Right atrium auricular region (tissue), 2 donors: Measurements from ENCODE around the gene SYNM. TPM values are rescaled to one million over a fixed set of nuclear protein-coding genes. Genes with fewer than 3 reads are reported as not detected.

ENCODE experiments used
- DNase-seq: peaks from one replicate; pipeline ENCODE4 v3.0.0-alpha.2; 2019; ENCODE audit warnings: low spot score
- H3K27ac ChIP-seq, 2 donors: fragments of 200-600 bp; sonication (generic); 1 replicate in 1 of 2; 2 replicates in 1 of 2; pipeline ENCODE4 v1.5.1; 2016 to 2019
- H3K27me3 ChIP-seq, 2 donors: fragments of 200-600 bp; sonication (generic); one replicate each; pipeline versions ENCODE4 v1.5.1 to v1.6.0; 2017 to 2019
- H3K36me3 ChIP-seq: fragments of 200-600 bp; sonication (generic); one replicate; pipeline ENCODE4 v1.5.1; 2016
- H3K4me1 ChIP-seq, 2 donors: fragments of 200-600 bp; sonication (generic); one replicate each; pipeline versions ENCODE4 v1.5.1 to v1.6.0; 2017 to 2019
- H3K4me3 ChIP-seq, 2 donors: fragments of 200-600 bp; sonication (generic); 1 replicate in 1 of 2; 2 replicates in 1 of 2; pipeline ENCODE4 v1.5.1; 2017 to 2019; ENCODE audit warnings: mild to moderate bottlenecking in 1 of 2, moderate library complexity in 1 of 2
- H3K9me3 ChIP-seq, 2 donors: fragments of 200-600 bp; sonication (generic); one replicate each; pipeline ENCODE4 v1.5.1; 2019
- total RNA-seq, 2 donors: library from RNA; depleted of rRNA; stranded (reverse); fragments of >200 nt; gene quantifications; one replicate each; pipeline ENCODE4 v1.1.0, GENCODE V29; 2016
- TF ChIP-seq, protein P1 (sequence below), 2 donors: fragments of 200-600 bp; sonication (generic); IDR thresholded peaks; one replicate each; pipeline ENCODE4 v1.5.1; 2019; ENCODE audit warnings: antibody characterized with exemption in 2 of 2

Gene SYNM
- total RNA-seq, 2 donors from 2014 or later, result 211 to 258 TPM

DNA sequence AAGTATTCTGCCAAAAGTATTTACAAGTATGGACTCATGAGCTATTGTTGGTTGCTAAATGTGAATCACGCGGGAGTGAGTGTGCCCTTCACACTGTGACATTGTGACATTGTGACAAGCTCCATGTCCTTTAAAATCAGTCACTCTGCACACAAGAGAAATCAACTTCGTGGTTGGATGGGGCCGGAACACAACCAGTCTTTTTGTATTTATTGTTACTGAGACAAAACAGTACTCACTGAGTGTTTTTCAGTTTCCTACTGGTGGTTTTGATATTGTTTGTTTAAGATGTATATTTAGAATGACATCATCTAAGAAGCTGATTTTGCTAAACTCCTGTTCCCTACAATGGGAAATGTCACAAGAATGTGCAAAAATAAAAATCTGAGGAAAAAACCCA lies 30.3 kb downstream of the SYNM start:
- H3K27ac ChIP-seq, result peak overlapping the region; percentile 52 to 70
- H3K9me3 ChIP-seq, result no peaks in the 10 kb centered on the region
- no peak overlapping the region for H3K4me3 ChIP-seq
- H3K27me3 ChIP-seq, result no peaks in the 10 kb centered on the region
- peaks cover 81% of the 10 kb centered on the region for H3K36me3 ChIP-seq
- peaks cover 0 to 41% of the 10 kb centered on the region in 2 donors for H3K4me1 ChIP-seq
- DNase-seq, result no peak
- TF ChIP-seq, protein P1, sequence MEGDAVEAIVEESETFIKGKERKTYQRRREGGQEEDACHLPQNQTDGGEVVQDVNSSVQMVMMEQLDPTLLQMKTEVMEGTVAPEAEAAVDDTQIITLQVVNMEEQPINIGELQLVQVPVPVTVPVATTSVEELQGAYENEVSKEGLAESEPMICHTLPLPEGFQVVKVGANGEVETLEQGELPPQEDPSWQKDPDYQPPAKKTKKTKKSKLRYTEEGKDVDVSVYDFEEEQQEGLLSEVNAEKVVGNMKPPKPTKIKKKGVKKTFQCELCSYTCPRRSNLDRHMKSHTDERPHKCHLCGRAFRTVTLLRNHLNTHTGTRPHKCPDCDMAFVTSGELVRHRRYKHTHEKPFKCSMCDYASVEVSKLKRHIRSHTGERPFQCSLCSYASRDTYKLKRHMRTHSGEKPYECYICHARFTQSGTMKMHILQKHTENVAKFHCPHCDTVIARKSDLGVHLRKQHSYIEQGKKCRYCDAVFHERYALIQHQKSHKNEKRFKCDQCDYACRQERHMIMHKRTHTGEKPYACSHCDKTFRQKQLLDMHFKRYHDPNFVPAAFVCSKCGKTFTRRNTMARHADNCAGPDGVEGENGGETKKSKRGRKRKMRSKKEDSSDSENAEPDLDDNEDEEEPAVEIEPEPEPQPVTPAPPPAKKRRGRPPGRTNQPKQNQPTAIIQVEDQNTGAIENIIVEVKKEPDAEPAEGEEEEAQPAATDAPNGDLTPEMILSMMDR (IDR thresholded peaks at IDR 0.05), result no peak

DNA sequence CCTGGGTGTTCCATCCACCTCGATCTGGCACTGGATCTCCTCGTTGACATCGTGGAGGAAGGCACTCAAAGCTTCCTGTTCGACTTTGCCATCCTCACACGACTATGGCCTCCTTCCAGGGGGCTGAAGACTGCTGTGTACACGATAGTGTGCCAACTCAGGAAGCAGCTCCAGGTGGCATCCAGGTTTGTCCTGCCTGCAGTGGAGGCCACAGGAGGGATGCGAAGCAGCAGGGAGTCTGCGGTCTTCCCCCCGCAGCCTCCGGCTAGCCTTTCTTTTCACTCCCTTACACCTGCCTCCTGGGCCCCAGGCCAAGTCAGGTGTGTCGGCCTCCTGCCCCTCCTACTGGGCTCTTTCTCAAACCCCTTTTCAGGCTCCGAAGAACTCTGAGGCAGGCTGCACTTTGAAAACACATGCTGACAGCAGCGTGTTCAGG lies 32.2 kb downstream of the SYNM start:
- DNase-seq, result no peak
- no peak overlapping the region for H3K4me3 ChIP-seq
- no peaks in the 10 kb centered on the region for H3K9me3 ChIP-seq
- peak overlapping the region in 1 of 2 donors; percentile 11 for H3K27ac ChIP-seq
- peaks cover 0 to 41% of the 10 kb centered on the region in 2 donors for H3K4me1 ChIP-seq
- TF ChIP-seq, protein P1 (IDR thresholded peaks at IDR 0.05), result no peak
- H3K27me3 ChIP-seq, result no peaks in the 10 kb centered on the region
- H3K36me3 ChIP-seq, result peaks cover 62% of the 10 kb centered on the region

DNA sequence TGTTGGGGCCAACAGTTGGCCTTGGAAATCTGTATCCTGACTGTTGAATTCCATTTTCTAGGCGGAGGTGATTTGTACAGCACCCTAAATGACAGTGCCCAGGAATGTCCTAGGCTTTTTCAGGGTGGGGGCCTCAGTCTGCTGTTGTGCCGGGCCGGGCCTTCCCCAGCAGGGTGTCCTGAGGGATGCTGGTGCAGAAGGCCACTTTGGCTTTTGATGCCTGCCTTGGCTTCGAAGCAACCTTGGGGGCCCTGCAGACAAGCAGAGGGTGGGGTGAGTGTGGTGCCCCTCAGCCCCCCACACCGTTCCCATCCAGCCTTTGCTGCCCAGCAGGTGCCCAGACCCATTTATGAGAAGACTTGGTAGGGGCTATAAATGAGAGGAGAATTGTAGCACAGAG lies 33.0 kb downstream of the SYNM start:
- H3K27ac ChIP-seq, result peak overlapping the region; percentile 4 to 11
- DNase-seq, result no peak
- no peaks in the 10 kb centered on the region for H3K27me3 ChIP-seq
- no peaks in the 10 kb centered on the region for H3K9me3 ChIP-seq
- TF ChIP-seq, protein P1 (IDR thresholded peaks at IDR 0.05), result no peak
- no peak overlapping the region for H3K4me3 ChIP-seq
- H3K4me1 ChIP-seq, result peaks cover 0 to 38% of the 10 kb centered on the region in 2 donors
- peaks cover 54% of the 10 kb centered on the region for H3K36me3 ChIP-seq

DNA sequence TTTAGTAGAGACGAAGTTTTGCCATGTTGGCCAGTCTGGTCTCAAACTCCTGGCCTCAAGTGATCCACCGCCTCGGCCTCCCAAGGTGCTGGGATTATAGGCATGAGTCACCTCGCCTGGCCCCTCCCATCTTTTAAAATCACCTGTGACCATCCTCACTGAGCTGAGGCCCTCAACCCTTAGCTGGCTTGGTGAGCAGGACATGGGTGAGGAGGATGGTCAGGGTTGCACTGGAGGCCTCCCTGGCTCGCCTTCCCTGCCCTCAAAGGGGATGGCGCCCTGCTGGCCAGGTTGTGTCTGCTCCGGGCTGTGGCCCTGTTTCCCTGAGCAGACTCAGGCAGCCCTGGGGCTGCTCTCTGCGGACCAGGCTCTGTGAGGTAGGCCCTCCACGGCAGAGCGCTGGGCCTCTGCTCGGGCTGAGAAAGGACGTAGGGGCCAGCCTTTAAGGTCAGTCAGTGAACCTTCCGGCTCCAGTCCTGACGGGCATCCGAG lies 33.7 kb downstream of the SYNM start:
- no peak overlapping the region for H3K4me3 ChIP-seq
- H3K36me3 ChIP-seq, result peaks cover 48% of the 10 kb centered on the region
- peak overlapping the region; percentile 0 to 37 for H3K27ac ChIP-seq
- H3K4me1 ChIP-seq, result peaks cover 0 to 39% of the 10 kb centered on the region in 2 donors
- no peaks in the 10 kb centered on the region for H3K27me3 ChIP-seq
- H3K9me3 ChIP-seq, result no peaks in the 10 kb centered on the region
- TF ChIP-seq, protein P1 (IDR thresholded peaks at IDR 0.05), result no peak
- DNase-seq, result no peak

DNA sequence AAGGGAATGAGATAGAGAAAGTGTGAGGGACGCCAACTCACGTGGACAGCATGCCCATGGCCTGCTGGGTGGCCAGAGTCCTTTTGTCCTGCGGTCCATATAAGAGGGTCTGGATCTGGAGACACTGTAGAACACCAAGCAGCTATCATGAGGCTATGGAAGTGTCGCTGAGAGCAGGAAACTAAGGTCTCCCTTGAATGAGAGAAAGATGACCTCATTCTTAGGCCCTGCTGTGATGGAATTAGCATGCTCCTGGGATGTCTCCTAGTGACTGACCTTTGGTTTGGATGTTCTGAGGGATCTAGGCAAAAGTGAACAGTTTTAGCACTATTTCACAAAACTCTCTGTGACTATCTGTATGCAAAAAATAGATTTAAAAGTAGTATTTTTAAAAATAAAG lies 34.4 kb downstream of the SYNM start:
- Histone ChIP-seq H3K27ac (peak overlapping the region; percentile 0 to 37), H3K36me3 (peaks cover 40% of the 10 kb centered on the region), H3K9me3 (no peaks in the 10 kb centered on the region), H3K4me3 (no peak overlapping the region), H3K27me3 (no peaks in the 10 kb centered on the region), H3K4me1 (peaks cover 0 to 39% of the 10 kb centered on the region in 2 donors)
- TF ChIP-seq, protein P1 (IDR thresholded peaks at IDR 0.05), result no peak
- DNase-seq, result no peak

DNA sequence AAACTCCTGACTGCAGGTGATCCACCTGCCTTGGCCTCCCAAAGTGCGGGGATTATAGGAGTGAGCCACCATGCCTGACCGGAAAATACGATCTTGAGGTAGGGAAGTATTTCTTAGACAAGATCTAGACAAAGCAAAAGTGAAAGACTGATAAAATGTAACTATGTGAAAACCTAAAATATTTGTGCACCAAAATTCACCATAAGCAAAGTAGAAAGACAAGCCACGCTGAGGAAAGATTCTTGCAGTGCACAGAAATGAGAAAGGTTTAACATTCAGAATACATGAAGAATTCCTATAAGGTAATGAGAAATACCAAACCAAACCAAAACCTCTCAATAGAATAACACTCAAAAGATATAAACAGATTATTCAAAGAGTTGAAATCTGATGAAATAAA lies 35.7 kb downstream of the SYNM start:
- peaks cover 27% of the 10 kb centered on the region for H3K36me3 ChIP-seq

More for the DNA sequence above, 35.7 kb downstream of the SYNM start:
- Histone ChIP-seq H3K27ac (no peak overlapping the region), H3K4me3 (no peak overlapping the region), H3K4me1 (peaks cover 0 to 28% of the 10 kb centered on the region in 2 donors), H3K9me3 (no peaks in the 10 kb centered on the region), H3K27me3 (no peaks in the 10 kb centered on the region)
- DNase-seq, result no peak
- TF ChIP-seq, protein P1 (IDR thresholded peaks at IDR 0.05), result no peak
